ENCODE data around the gene CHI3L1.

- TF ChIP-seq CTCF (IDR thresholded peaks at IDR 0.05) (no peak), JUND (IDR thresholded peaks at IDR 0.05) (no peak), SMC3 (IDR thresholded peaks at IDR 0.05; ENCODE audit: low read depth, low read length) (no peak), POLR2AphosphoS5 (IDR thresholded peaks at IDR 0.05; ENCODE audit: low read depth, low read length) (no peak), RCOR1 (IDR thresholded peaks at IDR 0.05; ENCODE audit: low read length) (no peak), USF1 (IDR thresholded peaks at IDR 0.05; ENCODE audit: borderline replicate concordance, low read depth) (no peak), ELF1 (IDR thresholded peaks at IDR 0.05) (no peak), EP300 (IDR thresholded peaks at IDR 0.05; ENCODE audit: borderline replicate concordance in 1 of 2, low read depth in 1 of 2, low read length in 1 of 2) (no peak), IRF3 (IDR thresholded peaks at IDR 0.05; ENCODE audit: low read depth, low read length) (no peak), YY1 (IDR thresholded peaks at IDR 0.05; ENCODE audit: low read depth) (no peak), FOXM1 (IDR thresholded peaks at IDR 0.05; ENCODE audit: low read depth) (no peak)
- TF ChIP-seq, protein P1, sequence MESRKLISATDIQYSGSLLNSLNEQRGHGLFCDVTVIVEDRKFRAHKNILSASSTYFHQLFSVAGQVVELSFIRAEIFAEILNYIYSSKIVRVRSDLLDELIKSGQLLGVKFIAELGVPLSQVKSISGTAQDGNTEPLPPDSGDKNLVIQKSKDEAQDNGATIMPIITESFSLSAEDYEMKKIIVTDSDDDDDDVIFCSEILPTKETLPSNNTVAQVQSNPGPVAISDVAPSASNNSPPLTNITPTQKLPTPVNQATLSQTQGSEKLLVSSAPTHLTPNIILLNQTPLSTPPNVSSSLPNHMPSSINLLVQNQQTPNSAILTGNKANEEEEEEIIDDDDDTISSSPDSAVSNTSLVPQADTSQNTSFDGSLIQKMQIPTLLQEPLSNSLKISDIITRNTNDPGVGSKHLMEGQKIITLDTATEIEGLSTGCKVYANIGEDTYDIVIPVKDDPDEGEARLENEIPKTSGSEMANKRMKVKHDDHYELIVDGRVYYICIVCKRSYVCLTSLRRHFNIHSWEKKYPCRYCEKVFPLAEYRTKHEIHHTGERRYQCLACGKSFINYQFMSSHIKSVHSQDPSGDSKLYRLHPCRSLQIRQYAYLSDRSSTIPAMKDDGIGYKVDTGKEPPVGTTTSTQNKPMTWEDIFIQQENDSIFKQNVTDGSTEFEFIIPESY (IDR thresholded peaks at IDR 0.05; ENCODE audit: borderline replicate concordance, low read depth): no peak
- TF ChIP-seq, protein P2, sequence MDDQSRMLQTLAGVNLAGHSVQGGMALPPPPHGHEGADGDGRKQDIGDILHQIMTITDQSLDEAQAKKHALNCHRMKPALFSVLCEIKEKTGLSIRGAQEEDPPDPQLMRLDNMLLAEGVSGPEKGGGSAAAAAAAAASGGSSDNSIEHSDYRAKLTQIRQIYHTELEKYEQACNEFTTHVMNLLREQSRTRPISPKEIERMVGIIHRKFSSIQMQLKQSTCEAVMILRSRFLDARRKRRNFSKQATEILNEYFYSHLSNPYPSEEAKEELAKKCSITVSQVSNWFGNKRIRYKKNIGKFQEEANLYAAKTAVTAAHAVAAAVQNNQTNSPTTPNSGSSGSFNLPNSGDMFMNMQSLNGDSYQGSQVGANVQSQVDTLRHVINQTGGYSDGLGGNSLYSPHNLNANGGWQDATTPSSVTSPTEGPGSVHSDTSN (IDR thresholded peaks at IDR 0.05): no peak
Measured at GRCh38 chr1:203210350-203210749, 23.8 kb upstream of the CHI3L1 start.

Measured in SK-N-SH (cell line).